Measurements from ENCODE around the gene MICU2. TPM values are rescaled to one million over a fixed set of nuclear protein-coding genes. Genes with fewer than 3 reads are reported as not detected.
A peak's percentile ranks its signal among the peaks of the same experiment; 100 is the strongest.

The MICU2 gene, protein sequence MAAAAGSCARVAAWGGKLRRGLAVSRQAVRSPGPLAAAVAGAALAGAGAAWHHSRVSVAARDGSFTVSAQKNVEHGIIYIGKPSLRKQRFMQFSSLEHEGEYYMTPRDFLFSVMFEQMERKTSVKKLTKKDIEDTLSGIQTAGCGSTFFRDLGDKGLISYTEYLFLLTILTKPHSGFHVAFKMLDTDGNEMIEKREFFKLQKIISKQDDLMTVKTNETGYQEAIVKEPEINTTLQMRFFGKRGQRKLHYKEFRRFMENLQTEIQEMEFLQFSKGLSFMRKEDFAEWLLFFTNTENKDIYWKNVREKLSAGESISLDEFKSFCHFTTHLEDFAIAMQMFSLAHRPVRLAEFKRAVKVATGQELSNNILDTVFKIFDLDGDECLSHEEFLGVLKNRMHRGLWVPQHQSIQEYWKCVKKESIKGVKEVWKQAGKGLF
- total RNA-seq (100 to 1,000 TPM in 2 of 9 donors, 10 to 100 TPM in 7; 50.4 to 144 (median 59.8) TPM), polyA plus RNA-seq (10 to 100 TPM; 50.4 to 68.1 TPM)
- long read RNA-seq, donor 1, transcript MICU2-201 (12 exons, 1,920 nt): major isoform, 110 of 118 reads
- long read RNA-seq, donor 1, partial matches to known transcripts: 1 of 118 reads
- long read RNA-seq, donor 1, other reads (novel, unspliced or antisense): 7 of 118 reads
- long read RNA-seq, donor 2, transcript MICU2-201 (12 exons, 1,920 nt): major isoform, 342 of 378 reads
- long read RNA-seq, donor 2, partial matches to known transcripts: 11 of 378 reads
- long read RNA-seq, donor 2, other reads (novel, unspliced or antisense): 25 of 378 reads
- long read RNA-seq, donor 3, transcript MICU2-201 (12 exons, 1,920 nt): major isoform, 60 of 63 reads
- long read RNA-seq, donor 3, partial matches to known transcripts: 0 of 63 reads
- long read RNA-seq, donor 3, other reads (novel, unspliced or antisense): 3 of 63 reads

DNA sequence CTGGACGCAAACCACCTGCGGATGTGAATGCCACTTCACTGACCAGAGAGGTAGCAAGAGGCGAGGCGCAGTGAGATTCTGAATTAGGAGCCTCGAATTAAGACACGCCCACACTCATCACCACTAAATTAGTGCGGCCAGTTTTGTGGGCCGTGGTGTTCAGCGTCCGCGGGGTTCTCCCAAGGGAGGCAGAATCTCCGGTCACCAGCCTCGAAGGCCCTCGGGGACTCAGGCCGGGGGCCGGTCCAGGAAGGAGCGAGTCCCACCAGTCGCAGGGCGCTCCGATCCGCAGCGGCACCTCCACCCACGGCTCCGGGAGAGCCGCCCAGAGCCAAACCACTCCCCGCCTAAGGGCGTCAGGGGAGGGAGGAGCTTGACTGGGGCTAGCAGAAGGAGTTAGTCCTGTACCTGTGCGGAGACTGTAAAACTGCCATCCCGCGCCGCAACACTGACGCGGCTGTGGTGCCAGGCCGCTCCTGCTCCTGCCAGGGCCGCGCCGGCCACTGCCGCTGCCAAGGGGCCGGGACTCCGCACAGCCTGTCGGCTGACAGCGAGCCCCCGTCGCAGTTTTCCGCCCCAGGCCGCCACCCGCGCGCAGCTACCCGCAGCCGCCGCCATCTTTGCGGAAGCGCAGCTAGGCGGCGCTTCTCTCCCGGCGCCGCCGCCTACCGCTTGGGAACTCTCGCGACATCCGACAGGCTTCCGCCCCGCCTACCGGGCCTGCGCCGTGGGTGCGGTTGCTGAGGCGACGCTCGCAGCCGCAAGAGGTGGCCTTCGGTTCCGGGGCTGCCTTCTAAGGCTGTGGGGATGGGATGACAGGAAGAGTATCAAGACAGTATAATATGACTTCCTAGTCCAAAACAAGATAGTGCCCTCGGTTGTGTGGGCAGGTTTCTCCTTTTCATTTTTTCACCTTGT lies at the start of gene MICU2:
Gene MICU2, minus strand, starts transcription at position 640 of the 918 bp plus-strand sequence. Its CDS starts 22 bp downstream, at position 618.
- peak within 1 kb of the TSS; percentile 65 to 99 (median 80) for H3K4me3 ChIP-seq
- H3K27me3 ChIP-seq: peaks cover 0 to 21% (median 0%) of the 10 kb centered on the region in 9 donors
- peak; percentile 94 to 97 (median 95) for DNase-seq
- no peaks in the 10 kb centered on the region for H3K9me3 ChIP-seq
- peaks cover 0 to 6% (median 0%) of the 10 kb centered on the region in 9 donors for H3K36me3 ChIP-seq
- peaks cover 0 to 29% (median 8%) of the 10 kb centered on the region in 12 donors for H3K4me1 ChIP-seq
- peak within 1 kb of the TSS; percentile 79 to 99 (median 96) for H3K27ac ChIP-seq
- TF ChIP-seq POLR2A (IDR thresholded peaks at IDR 0.05): peak in 1 of 2 donors; percentile 92
- TF ChIP-seq, protein P1, sequence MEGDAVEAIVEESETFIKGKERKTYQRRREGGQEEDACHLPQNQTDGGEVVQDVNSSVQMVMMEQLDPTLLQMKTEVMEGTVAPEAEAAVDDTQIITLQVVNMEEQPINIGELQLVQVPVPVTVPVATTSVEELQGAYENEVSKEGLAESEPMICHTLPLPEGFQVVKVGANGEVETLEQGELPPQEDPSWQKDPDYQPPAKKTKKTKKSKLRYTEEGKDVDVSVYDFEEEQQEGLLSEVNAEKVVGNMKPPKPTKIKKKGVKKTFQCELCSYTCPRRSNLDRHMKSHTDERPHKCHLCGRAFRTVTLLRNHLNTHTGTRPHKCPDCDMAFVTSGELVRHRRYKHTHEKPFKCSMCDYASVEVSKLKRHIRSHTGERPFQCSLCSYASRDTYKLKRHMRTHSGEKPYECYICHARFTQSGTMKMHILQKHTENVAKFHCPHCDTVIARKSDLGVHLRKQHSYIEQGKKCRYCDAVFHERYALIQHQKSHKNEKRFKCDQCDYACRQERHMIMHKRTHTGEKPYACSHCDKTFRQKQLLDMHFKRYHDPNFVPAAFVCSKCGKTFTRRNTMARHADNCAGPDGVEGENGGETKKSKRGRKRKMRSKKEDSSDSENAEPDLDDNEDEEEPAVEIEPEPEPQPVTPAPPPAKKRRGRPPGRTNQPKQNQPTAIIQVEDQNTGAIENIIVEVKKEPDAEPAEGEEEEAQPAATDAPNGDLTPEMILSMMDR (IDR thresholded peaks at IDR 0.05): peak in 7 of 12 donors; percentile 11 to 48 (median 37)
- peak; percentile 94 to 99 (median 99) for ATAC-seq
- 0 to 1% (median 0%) methylated on average over 33 to 77 of the region's 77 CpGs for WGBS, 4 donors
- intact Hi-C loops (cut with DNase I): loop anchor here in 1 of 10 donors (10.0 kb wide), 1 partner anchor 59 kb away; no protein-coding TSS in a partner anchor

DNA sequence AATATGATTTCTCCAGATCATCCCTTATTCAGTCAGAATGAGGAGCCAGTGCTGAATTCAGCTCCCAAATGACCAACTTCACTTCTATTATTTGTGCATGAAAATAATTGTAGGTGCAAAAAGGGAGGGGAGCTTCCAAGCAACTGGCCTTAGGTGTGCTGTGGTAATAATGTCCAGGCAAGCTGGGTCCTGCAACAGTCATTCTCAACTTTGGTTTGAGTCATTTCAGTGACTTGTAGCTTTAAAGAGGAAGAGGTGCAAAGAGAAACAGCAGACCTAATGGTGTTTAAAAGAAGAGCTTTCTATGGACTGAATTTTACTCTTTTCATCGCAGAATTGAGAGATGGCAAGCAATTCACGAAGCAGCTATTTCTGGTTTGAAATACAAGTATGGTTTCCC lies 37.7 kb upstream of the MICU2 start:
- no peaks in the 10 kb centered on the region for H3K36me3 ChIP-seq
- H3K4me3 ChIP-seq: no peak overlapping the region
- H3K9me3 ChIP-seq: no peaks in the 10 kb centered on the region
- TF ChIP-seq POLR2A (IDR thresholded peaks at IDR 0.05): no peak
- TF ChIP-seq, protein P1 (IDR thresholded peaks at IDR 0.05): no peak
- H3K27me3 ChIP-seq: peaks cover 0 to 7% (median 0%) of the 10 kb centered on the region in 9 donors
- intact Hi-C loops (cut with DNase I): loop anchor here in 1 of 10 donors (10.0 kb wide), 1 partner anchor 633 kb away; no protein-coding TSS in a partner anchor
- no peaks in the 10 kb centered on the region for H3K4me1 ChIP-seq
- DNase-seq (no peak), ATAC-seq (no peak)
- H3K27ac ChIP-seq: no peak overlapping the region
- WGBS, 4 donors: 85 to 95% (median 89%) methylated on average over 2 of the region's 2 CpGs

DNA sequence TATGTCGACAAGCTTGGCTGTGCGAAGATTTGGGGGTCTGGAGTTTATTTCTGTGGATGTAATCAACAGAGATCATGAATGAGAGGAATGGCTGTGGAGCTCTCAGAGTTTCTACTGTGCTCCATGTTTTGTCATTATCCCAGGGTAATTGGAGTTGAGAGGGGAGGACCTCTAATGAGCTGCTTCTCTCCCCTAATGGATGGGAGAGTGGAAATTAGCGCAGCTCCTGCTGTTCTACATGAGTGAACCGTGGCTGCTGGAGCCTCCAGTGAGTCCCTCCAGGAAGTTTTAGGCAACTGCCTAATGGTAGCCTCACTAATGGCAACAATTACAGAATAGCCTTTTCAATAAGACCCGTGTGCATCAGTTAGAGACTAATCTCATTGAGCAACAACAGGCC lies 35.6 kb upstream of the MICU2 start:
- DNase-seq (no peak), ATAC-seq (no peak)
- Histone ChIP-seq H3K9me3 (no peaks in the 10 kb centered on the region), H3K4me3 (no peak overlapping the region), H3K4me1 (no peaks in the 10 kb centered on the region), H3K27me3 (peaks cover 0 to 14% (median 0%) of the 10 kb centered on the region in 9 donors), H3K36me3 (no peaks in the 10 kb centered on the region), H3K27ac (no peak overlapping the region)
- TF ChIP-seq, protein P1 (IDR thresholded peaks at IDR 0.05): no peak
- no peak for TF ChIP-seq POLR2A (IDR thresholded peaks at IDR 0.05)
- WGBS, 4 donors: 75 to 88% (median 76%) methylated on average over 5 of the region's 5 CpGs
- intact Hi-C loops (cut with DNase I): loop anchor here (2.0 to 10.0 kb wide), 7 partner anchors 635 to 1125 kb away; no protein-coding TSS in a partner anchor

Measured in heart left ventricle (tissue), 16 donors.